ENCODE results near the gene EEF1AKMT1. TPM values are rescaled to one million over a fixed set of nuclear protein-coding genes. Genes with fewer than 3 reads are reported as not detected.

EEF1AKMT1 gene
- total RNA-seq, 1 experiment from 2014 or later, result 6.1 TPM

DNA sequence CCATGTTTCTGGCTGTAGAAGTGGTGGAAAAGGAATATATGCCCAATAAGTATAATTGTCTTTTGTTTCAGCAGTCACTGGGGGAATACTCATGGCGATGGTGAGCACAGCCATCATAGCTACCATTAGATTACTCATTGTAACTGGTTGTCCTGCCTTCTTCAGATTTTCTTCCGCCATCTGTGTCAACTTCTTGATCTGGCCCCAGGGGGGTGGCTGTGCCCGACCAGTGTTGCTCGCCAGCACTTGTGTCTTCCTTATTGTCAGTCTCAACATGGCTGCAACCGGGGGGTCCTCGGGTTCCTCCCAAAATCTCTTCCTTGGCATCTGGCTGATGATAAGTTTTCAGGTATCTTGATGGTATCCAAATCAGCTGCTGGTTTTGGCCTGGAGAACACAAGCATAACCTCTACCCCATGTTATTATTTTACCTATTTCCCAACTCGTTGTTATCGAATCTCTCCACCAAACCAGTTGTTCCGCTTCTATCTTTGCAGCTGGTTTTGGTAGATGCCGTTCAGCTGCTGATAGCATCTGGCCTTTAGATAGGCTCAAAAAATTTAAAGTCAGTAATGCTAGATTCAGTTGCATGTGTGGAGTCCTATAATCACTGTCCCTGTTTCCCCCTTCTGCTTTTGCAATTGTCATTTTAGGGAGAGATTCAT is 93.2 kb downstream of the EEF1AKMT1 start:
- no peak for DNase-seq
- H3K27me3 Mint-ChIP-seq (ENCODE audit: low read depth), result no peaks in the 10 kb centered on the region
- no peak overlapping the region for H3K23ac ChIP-seq (ENCODE audit: insufficient read length, low read depth, low read length)
- H2BK5ac ChIP-seq (ENCODE audit: insufficient read length, low read length), result no peak overlapping the region
- H4K8ac ChIP-seq (replicated peaks; ENCODE audit: insufficient read length, low read depth, low read length), result no peak overlapping the region
- peaks cover 47 to 54% of the 10 kb centered on the region in 2 experiments for H3K4me1 Mint-ChIP-seq
- no peak overlapping the region for H4K5ac ChIP-seq (ENCODE audit: insufficient read length, low read depth, low read length)
- H4K91ac ChIP-seq (ENCODE audit: insufficient read length, low read depth, low read length), result no peak overlapping the region
- H3K36me3 Mint-ChIP-seq (ENCODE audit: insufficient read depth in 1 of 3, low read depth in 3 of 3), result no peaks in the 10 kb centered on the region
- no peaks in the 10 kb centered on the region for H4K20me1 ChIP-seq (ENCODE audit: control insufficient read depth, insufficient read depth, insufficient read length)
- H3K27me3 ChIP-seq (ENCODE audit: insufficient read depth, low read length), result no peaks in the 10 kb centered on the region
- peak overlapping the region; percentile 26 for H2BK20ac ChIP-seq (ENCODE audit: low read depth, low read length, poor library complexity, severe bottlenecking)
- no peak overlapping the region for H3T11ph ChIP-seq (ENCODE audit: low read length)
- H3K9ac ChIP-seq (ENCODE audit: extremely low read depth, insufficient read length, low read length), result no peak overlapping the region
- no peak overlapping the region for H2AK5ac ChIP-seq (ENCODE audit: insufficient read length, low read length)
- H3K9me3 ChIP-seq (ENCODE audit: control insufficient read depth, low read depth, low read length), result no peaks in the 10 kb centered on the region
- H3K27ac ChIP-seq (ENCODE audit: insufficient read length, low read depth, low read length), result no peak overlapping the region
- H3K14ac ChIP-seq (ENCODE audit: insufficient read depth, low read length), result no peak overlapping the region
- no peak overlapping the region for H2BK120ac ChIP-seq (ENCODE audit: low read depth, low read length, poor library complexity, severe bottlenecking)
- no peaks in the 10 kb centered on the region for H3K9me3 Mint-ChIP-seq
- H3K23me2 ChIP-seq (ENCODE audit: insufficient read length, low read depth, low read length, poor library complexity, severe bottlenecking), result no peaks in the 10 kb centered on the region
- TF ChIP-seq, protein P1, sequence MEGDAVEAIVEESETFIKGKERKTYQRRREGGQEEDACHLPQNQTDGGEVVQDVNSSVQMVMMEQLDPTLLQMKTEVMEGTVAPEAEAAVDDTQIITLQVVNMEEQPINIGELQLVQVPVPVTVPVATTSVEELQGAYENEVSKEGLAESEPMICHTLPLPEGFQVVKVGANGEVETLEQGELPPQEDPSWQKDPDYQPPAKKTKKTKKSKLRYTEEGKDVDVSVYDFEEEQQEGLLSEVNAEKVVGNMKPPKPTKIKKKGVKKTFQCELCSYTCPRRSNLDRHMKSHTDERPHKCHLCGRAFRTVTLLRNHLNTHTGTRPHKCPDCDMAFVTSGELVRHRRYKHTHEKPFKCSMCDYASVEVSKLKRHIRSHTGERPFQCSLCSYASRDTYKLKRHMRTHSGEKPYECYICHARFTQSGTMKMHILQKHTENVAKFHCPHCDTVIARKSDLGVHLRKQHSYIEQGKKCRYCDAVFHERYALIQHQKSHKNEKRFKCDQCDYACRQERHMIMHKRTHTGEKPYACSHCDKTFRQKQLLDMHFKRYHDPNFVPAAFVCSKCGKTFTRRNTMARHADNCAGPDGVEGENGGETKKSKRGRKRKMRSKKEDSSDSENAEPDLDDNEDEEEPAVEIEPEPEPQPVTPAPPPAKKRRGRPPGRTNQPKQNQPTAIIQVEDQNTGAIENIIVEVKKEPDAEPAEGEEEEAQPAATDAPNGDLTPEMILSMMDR (conservative IDR thresholded peaks at IDR 0.05), result no peak
- H3K56ac ChIP-seq (ENCODE audit: insufficient read length, low read depth, low read length), result no peak overlapping the region
- H3K79me2 ChIP-seq (ENCODE audit: insufficient read depth, low read length), result no peaks in the 10 kb centered on the region
- H3K4me1 ChIP-seq (ENCODE audit: insufficient read depth, low read length), result no peaks in the 10 kb centered on the region
- no peak overlapping the region for H3K4me3 Mint-ChIP-seq
- no peak overlapping the region for H3K4ac ChIP-seq (ENCODE audit: low read depth, low read length)
- no peak overlapping the region for H2BK15ac ChIP-seq (ENCODE audit: low read depth, low read length)
- no peak overlapping the region for H3K4me2 ChIP-seq (ENCODE audit: insufficient read depth, insufficient read length, low read length)
- H3K27ac Mint-ChIP-seq, result no peak overlapping the region; a peak in 1 of 7 replicates
- H2AFZ ChIP-seq (ENCODE audit: low read length), result no peak overlapping the region
- no peaks in the 10 kb centered on the region for H3K79me1 ChIP-seq (ENCODE audit: insufficient read depth, low read depth, low read length, poor library complexity, severe bottlenecking)
- H3K18ac ChIP-seq (ENCODE audit: insufficient read length, low read depth, low read length), result no peak overlapping the region
- no peak overlapping the region for H2BK12ac ChIP-seq (ENCODE audit: insufficient read length, low read depth, low read length)
- no CpG with 5 or more reads among the region's 10 CpGs for WGBS (ENCODE audit: extremely low coverage, insufficient read length, low lambda C conversion rate)

Measured in H9 (cell line).